H7 (cell line): ENCODE measurements around the gene PIGM. TPM values are rescaled to one million over a fixed set of nuclear protein-coding genes. Genes with fewer than 3 reads are reported as not detected.

Experiments used
- DNase-seq: peaks from one replicate; pipeline ENCODE4 v3.0.0; 2012
- H3K27me3 ChIP-seq: 2 replicates; pipeline ENCODE4 v1.6.0; 2011; ENCODE audit warnings: mild to moderate bottlenecking, low read length; ENCODE audit not compliant: control insufficient read depth, insufficient read depth
- H3K36me3 ChIP-seq: replicated peaks from 2 replicates; pipeline ENCODE4 v1.5.1; 2011; ENCODE audit warnings: low read length; ENCODE audit not compliant: control insufficient read depth, insufficient read depth
- H3K4me3 ChIP-seq: 2 replicates; pipeline ENCODE4 v1.5.1; 2011; ENCODE audit warnings: low read depth, mild to moderate bottlenecking, control low read depth, low read length, moderate library complexity; ENCODE audit not compliant: insufficient read depth
- total RNA-seq: library from RNA; depleted of rRNA; stranded (reverse); fragments of >200 nt; shearing (Covaris generic); gene quantifications from 2 replicates; pipeline ENCODE4 v1.2.3, GENCODE V29; 2014

PIGM gene
- total RNA-seq, 1 experiment from 2014 or later = 3.0 TPM

DNA sequence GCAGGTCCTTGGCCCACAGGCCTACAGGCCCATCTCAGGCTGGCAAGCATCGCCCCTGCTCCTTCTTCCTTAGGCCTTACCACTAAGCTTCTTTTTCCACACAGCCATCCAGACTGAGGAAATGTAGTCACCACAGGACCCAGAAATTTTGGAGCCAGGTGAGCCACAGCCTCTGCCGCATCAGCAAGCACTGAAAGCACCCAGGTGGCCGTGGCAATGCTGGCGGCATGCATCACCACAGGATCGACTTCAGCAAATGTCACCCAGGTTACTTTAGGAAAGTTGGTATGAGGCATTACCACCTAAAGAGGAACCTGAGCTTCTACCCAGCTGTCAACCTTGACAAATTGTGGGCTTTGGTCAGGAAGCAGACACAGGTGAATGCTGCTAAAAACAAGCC, 11.6 kb downstream of the PIGM start:
- no peak for DNase-seq
- no peaks in the 10 kb centered on the region; the same call in 1 of the 2 replicates for H3K27me3 ChIP-seq
- H3K4me3 ChIP-seq = no peak overlapping the region
- no peaks in the 10 kb centered on the region for H3K36me3 ChIP-seq

DNA sequence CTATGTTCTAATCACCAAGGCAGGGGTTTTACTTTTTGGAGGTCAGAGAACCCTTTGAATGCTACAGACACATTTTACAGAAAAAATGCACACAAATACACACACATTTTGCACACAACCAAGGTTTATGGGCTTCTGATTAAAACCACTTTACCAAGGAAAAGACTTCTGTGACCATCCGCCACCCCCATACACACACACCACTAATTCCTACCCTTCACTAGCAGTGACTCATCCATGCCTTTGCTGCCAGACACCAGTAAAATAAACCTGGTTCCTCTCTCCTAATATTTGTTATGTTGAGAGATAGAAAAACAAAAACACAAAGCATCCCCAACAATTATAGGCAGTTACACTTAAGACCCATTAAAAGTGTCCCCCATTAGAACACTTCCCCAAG, 12.9 kb downstream of the PIGM start:
- no peak overlapping the region for H3K4me3 ChIP-seq
- no peak for DNase-seq
- H3K27me3 ChIP-seq = no peaks in the 10 kb centered on the region; the same call in 1 of the 2 replicates
- no peaks in the 10 kb centered on the region for H3K36me3 ChIP-seq

DNA sequence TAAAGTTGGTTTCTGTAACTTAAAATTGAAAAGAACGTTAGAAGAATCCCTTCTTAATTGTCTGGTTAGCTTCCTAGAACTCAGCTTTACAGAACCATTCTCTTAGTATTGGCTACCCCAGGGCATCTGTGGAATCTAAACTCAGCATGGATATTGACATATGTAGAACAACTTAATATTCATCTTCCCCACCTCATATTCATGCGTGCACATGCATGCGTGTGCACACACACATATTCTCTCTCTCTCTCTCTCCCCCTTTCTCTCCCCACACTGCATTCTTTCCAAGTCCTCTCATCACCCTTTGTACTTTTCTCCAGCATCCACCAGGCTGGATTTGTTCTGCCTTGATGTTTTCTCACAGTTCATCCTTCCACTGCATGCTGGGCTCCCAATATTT, 13.4 kb downstream of the PIGM start:
- no peaks in the 10 kb centered on the region for H3K36me3 ChIP-seq
- H3K27me3 ChIP-seq = no peaks in the 10 kb centered on the region; the same call in 1 of the 2 replicates
- no peak overlapping the region for H3K4me3 ChIP-seq
- no peak for DNase-seq

DNA sequence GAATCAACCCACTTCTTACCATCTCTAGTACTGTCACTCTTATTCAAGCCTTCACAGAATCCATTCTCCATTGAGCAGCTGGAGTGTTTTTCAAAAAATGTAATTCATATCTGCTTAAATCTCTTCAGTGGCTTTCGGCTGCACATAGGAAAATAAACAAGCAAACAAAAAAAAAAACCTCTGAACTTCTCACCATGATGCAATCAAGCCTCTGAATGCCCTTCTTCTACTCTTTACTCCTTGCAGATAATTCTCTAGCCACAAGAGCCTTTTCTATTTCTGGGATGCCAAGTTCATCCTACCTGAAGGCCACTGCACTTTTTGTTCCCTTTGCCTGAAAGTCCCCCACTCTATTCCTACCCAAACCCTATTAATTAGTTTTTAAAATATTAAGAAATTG, 14.2 kb downstream of the PIGM start:
- no peak for DNase-seq
- Histone ChIP-seq H3K4me3 (no peak overlapping the region), H3K36me3 (no peaks in the 10 kb centered on the region), H3K27me3 (no peaks in the 10 kb centered on the region; the same call in 1 of the 2 replicates)

DNA sequence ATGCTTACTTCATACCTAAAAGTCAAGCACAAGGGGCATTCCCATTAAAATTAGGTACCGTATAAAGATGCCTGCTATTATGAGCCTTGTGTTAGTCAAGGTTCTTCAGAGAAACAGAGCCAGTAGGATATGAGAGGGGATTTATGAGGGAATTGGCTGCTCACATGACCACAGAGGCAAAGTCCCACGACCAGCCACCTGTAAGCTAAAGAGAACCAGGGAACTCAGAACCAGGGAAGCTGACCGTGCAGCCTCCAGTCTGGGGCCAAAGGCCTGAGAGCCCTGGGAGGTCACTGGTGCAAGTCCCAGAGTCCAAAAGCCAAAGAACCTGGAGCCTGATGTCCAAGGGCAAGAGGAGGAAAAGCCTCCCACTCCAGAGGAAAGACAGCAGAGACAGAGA, 20.0 kb downstream of the PIGM start:
- H3K27me3 ChIP-seq = peaks cover 2% of the 10 kb centered on the region; the same call in 1 of the 2 replicates
- H3K4me3 ChIP-seq = no peak overlapping the region
- H3K36me3 ChIP-seq = no peaks in the 10 kb centered on the region
- DNase-seq = no peak

DNA sequence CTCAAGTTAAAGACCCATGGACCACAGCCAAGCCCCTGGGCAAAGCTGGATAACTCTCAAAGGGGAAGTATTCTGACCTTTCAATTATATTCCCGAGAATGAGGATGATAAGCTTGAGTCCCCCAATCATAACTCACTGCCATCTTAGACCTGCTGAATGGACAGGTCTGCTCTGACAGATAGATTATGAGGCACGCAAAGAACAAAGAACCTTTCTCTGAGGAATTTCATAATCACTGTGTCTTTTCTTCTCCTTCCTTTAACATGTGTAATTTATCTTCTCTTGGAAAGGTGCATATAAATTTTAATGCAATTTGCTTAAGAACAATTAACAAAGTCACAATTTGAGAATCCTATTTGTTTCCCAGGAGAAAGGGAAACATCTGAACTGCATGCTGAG, 22.0 kb downstream of the PIGM start:
- Histone ChIP-seq H3K27me3 (peaks cover 2% of the 10 kb centered on the region; the same call in 1 of the 2 replicates), H3K4me3 (no peak overlapping the region), H3K36me3 (no peaks in the 10 kb centered on the region)
- no peak for DNase-seq

DNA sequence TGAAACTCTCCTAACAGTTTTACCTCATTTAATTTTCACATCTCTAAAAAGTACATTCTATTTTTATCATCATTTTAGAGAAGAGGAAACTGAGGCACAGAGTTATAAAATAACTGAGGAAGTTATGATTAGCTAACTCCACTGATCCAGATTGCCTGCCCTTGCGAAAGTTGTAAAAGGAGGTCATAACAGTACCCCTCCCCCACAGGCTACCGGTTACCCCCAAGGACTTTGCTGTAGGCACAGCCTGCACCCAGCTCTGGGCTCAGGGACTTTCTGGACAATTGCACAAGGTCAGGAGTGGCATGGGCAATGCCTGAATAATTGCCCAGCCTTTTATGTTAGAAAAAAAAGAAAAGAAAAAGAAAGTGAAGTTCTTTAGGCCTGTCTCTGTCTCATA, 22.7 kb downstream of the PIGM start:
- no peaks in the 10 kb centered on the region for H3K36me3 ChIP-seq
- peaks cover 2% of the 10 kb centered on the region; the same call in 1 of the 2 replicates for H3K27me3 ChIP-seq
- no peak for DNase-seq
- no peak overlapping the region for H3K4me3 ChIP-seq

DNA sequence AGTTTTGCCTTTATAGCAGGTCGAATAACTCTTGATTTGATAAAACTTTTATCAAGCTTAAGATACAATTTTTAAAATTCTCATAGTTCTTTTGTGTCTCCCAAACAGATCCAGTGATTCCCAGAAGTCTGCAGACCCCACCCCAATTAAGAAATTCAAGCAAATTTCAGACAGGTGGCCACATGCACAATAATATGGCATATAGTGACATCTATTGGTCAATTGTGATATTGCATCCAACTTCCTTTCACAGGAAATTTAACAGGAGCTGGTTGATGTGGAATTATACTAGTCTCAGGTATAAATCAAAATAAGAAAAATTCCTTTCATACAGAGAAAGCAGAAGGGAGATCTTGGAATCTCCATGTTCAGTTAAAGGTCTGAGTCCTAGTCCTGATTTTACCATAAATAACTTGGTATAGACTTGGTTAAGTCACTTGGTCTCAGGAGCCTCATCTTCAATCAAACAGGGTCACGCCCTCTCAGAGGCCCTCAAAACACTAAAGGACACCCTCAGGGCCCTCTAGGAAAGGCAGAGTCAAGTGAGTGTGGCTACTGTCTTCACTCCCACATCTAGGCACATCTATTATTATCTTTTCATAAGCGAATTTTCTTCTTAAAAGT, 24.1 kb downstream of the PIGM start:
- peak; percentile 55 for DNase-seq
- H3K27me3 ChIP-seq = peaks cover 2% of the 10 kb centered on the region; the same call in 1 of the 2 replicates
- no peak overlapping the region for H3K4me3 ChIP-seq
- H3K36me3 ChIP-seq = no peaks in the 10 kb centered on the region

DNA sequence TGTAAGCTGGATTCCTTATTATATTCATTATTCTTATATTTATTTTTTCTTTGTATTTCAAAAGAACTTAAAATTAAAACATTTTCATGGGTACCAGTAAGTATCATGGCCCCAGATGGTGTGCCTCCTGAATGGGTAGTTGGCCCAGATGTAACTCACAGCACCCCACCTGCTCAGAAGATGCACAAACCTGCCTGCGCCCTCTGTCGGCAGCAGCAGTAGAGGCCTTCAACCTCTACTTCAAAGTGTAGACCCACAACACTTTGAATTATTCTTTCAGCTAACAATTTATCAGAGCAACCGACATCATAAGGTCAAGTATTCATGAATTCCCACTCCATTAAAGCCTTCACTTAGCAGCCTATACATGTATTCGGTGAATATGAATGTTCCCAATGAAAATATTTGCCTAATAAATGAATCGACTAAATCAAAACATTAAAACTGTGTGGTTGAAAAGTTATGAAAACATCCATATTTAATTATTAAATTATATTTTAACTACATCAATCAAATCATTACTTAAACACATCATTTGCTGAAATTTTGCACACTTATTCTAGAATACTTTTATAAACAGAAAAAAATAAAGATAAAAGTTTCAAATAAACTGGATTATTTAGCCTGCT, 25.4 kb downstream of the PIGM start:
- peaks cover 2% of the 10 kb centered on the region; the same call in 1 of the 2 replicates for H3K27me3 ChIP-seq
- no peaks in the 10 kb centered on the region for H3K36me3 ChIP-seq
- no peak overlapping the region for H3K4me3 ChIP-seq
- DNase-seq = peak; percentile 83

DNA sequence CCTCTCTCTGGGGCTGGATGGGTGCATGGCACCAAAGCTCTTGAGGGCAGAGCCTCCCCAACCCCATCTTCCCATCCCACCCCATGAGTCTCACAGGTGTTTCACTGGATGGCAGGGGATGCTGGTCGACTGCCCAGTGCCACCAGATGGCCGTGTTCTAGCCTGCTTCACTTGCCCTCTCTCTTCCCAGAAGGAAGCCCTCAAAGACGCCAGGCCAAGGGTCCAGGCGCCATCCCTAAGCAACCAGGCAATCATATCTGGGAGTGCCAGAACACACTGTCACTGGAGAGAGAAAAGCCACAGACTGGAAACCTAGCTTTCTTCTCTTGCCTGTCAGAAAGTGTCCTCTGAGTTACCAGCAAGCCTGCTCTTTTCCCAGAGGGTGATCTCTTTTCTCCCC, 26.7 kb downstream of the PIGM start:
- no peak for DNase-seq
- H3K27me3 ChIP-seq = peaks cover 2% of the 10 kb centered on the region; the same call in 1 of the 2 replicates
- no peaks in the 10 kb centered on the region for H3K36me3 ChIP-seq
- H3K4me3 ChIP-seq = no peak overlapping the region

DNA sequence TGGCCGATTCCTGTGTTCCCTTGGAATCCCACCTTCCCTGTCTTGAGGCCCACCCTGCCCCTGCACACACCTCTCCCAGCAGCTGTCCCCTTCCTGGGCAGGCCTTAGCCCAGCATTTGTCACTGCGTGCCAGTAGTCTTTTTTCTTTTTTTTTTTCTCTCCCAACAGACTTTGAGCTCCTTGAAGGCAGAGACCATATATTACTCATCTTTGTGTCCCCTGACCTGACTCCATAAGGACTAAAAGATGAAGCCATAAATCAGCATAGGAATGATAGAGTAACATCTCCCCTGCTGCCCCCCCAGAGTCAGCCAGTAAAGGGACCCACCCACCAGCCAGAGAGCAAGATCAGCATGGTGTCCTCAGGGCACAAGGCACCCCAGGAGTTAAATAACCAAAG, 27.4 kb downstream of the PIGM start:
- no peak for DNase-seq
- peaks cover 2% of the 10 kb centered on the region; the same call in 1 of the 2 replicates for H3K27me3 ChIP-seq
- H3K36me3 ChIP-seq = no peaks in the 10 kb centered on the region

DNA sequence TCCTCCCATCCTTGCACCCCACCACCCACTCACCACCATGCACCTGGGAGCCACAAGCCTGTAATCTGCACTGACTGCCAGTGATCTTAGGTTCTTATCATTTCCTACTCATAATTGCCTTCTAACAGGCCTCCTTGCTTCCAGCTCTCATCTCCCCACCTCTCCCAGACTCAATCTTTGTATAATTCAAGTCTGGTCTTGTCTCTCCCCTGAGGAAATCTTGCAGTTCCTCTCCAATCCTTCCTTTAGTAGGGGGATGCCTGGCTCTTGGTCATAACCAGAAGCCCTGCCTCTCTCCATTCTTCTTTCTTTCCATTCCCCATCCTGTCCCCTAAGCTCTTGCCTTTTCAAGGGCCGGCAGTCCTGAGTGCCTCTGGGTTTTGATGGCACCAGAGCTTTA, 27.8 kb downstream of the PIGM start:
- Histone ChIP-seq H3K36me3 (no peaks in the 10 kb centered on the region), H3K27me3 (peaks cover under 1% of the 10 kb centered on the region; the same call in 1 of the 2 replicates), H3K4me3 (no peak overlapping the region)
- DNase-seq = no peak

More for the DNA sequence above, 27.4 kb downstream of the PIGM start:
- no peak overlapping the region for H3K4me3 ChIP-seq

DNA sequence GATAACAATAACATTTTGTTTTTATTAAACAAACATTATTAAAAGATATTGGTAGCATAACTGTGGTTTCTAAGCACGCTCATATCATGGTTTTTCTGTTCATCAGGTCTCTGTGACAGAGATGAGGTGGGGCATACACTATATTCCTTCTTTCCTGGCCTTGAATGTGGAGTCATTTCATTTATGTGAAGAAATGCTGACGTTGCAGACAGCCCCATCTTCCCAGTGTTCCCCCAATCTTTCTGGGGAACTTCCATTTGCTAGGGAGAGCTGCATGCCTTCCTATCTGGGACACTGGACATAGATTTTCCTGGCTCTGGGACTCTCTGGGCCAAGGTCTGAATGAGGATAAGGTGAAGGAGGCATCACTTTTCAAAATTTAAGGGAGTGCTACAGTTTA, 30.4 kb downstream of the PIGM start:
- no peaks in the 10 kb centered on the region; the same call in 1 of the 2 replicates for H3K27me3 ChIP-seq
- H3K36me3 ChIP-seq = no peaks in the 10 kb centered on the region
- no peak overlapping the region for H3K4me3 ChIP-seq
- DNase-seq = no peak

DNA sequence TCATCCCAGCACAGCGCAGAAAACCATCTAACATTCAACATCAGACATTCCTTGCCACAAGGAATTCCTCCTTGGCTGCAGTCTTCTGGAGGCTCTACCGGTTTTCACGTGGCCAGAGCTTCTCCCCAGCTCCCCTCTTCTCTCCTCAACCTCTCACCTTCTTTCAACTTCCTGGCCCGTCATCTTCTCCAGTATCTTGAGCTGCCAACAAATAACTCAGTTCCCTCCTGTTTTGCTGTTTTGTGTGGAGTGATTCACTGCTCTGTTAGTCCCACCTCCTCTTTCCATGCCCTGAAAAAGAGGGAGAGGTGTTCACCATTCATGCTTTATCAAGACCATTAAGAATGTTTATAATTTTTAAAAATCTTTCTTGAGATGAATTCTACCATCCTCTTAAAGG, 32.6 kb downstream of the PIGM start:
- H3K27me3 ChIP-seq = no peaks in the 10 kb centered on the region; the same call in 1 of the 2 replicates
- no peaks in the 10 kb centered on the region for H3K36me3 ChIP-seq
- H3K4me3 ChIP-seq = no peak overlapping the region
- no peak for DNase-seq

DNA sequence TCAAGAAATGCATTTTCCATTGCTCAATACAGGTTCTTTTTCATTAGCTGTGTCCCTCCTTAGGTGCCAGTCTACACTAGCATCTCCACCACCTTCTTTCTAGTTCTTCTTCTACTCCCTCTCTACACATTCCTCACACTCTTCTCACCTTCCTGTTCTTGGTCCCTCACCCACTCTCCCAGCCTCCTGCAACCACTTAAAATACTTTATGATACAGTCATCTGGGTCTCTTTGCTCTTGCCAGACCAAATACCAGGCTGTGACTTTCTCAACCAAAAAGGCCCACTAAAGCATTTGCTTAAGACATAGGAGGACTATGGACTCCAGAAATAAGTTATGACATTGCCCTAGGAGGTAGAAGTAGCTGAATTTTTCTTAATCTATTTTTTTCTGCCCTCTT, 35.1 kb downstream of the PIGM start:
- Histone ChIP-seq H3K36me3 (no peaks in the 10 kb centered on the region), H3K27me3 (no peaks in the 10 kb centered on the region; the same call in 1 of the 2 replicates), H3K4me3 (no peak overlapping the region)
- no peak for DNase-seq
